ENCODE measurements around the gene CCDC120.

CCDC120 gene

GRCh38 chrX:49064735-49065134 is 5.9 kb downstream of the CCDC120 start:
- H2AFZ ChIP-seq (ENCODE audit: low read length) = no peak overlapping the region
- no peak overlapping the region for H3K9ac ChIP-seq (ENCODE audit: low read depth, low read length, poor library complexity, severe bottlenecking)
- no peak overlapping the region for H3K4me2 ChIP-seq (ENCODE audit: low read depth, low read length, poor library complexity, severe bottlenecking)
- no peaks in the 10 kb centered on the region; the same call in 1 of the 2 replicates for H3K36me3 ChIP-seq (ENCODE audit: insufficient read depth, low read length)
- H3K4me3 ChIP-seq (ENCODE audit: low read length, poor library complexity, severe bottlenecking) = no peak overlapping the region
- H3K9me3 ChIP-seq (ENCODE audit: insufficient read depth, low read depth, low read length) = no peaks in the 10 kb centered on the region
- no peaks in the 10 kb centered on the region for H3K4me1 ChIP-seq (ENCODE audit: insufficient read depth, low read length, poor library complexity, severe bottlenecking)
- H3K9me2 ChIP-seq (replicated peaks; ENCODE audit: low read depth, low read length) = no peaks in the 10 kb centered on the region
- no peaks in the 10 kb centered on the region for H4K20me1 ChIP-seq (ENCODE audit: insufficient read depth, low read length, poor library complexity, severe bottlenecking)
- TF ChIP-seq CTCF (conservative IDR thresholded peaks at IDR 0.05; ENCODE audit: low read length) (no peak), EZH2phosphoT487 (IDR thresholded peaks at IDR 0.05; ENCODE audit: borderline replicate concordance) (no peak)
- no peaks in the 10 kb centered on the region for H3K27me3 ChIP-seq (ENCODE audit: insufficient read depth, low read length, poor library complexity, severe bottlenecking)
- no peaks in the 10 kb centered on the region for H3F3A ChIP-seq (ENCODE audit: low read depth)
- no peaks in the 10 kb centered on the region for H3K79me2 ChIP-seq (ENCODE audit: insufficient read depth, low read length)

- Histone ChIP-seq H3K27me3 (ENCODE audit: insufficient read depth, low read length, poor library complexity, severe bottlenecking) (no peaks in the 10 kb centered on the region), H3K9ac (ENCODE audit: low read depth, low read length, poor library complexity, severe bottlenecking) (no peak overlapping the region), H3K36me3 (ENCODE audit: insufficient read depth, low read length) (no peaks in the 10 kb centered on the region; the same call in 1 of the 2 replicates), H3K4me3 (ENCODE audit: low read length, poor library complexity, severe bottlenecking) (no peak overlapping the region), H3K4me2 (ENCODE audit: low read depth, low read length, poor library complexity, severe bottlenecking) (no peak overlapping the region), H2AFZ (ENCODE audit: low read length) (no peak overlapping the region), H3K9me2 (replicated peaks; ENCODE audit: low read depth, low read length) (no peaks in the 10 kb centered on the region), H4K20me1 (ENCODE audit: insufficient read depth, low read length, poor library complexity, severe bottlenecking) (no peaks in the 10 kb centered on the region), H3K4me1 (ENCODE audit: insufficient read depth, low read length, poor library complexity, severe bottlenecking) (no peaks in the 10 kb centered on the region), H3K79me2 (ENCODE audit: insufficient read depth, low read length) (no peaks in the 10 kb centered on the region), H3F3A (ENCODE audit: low read depth) (no peaks in the 10 kb centered on the region), H3K9me3 (ENCODE audit: insufficient read depth, low read depth, low read length) (no peaks in the 10 kb centered on the region)
- TF ChIP-seq CTCF (conservative IDR thresholded peaks at IDR 0.05; ENCODE audit: low read length) (no peak), EZH2phosphoT487 (IDR thresholded peaks at IDR 0.05; ENCODE audit: borderline replicate concordance) (no peak)
Measured at GRCh38 chrX:49066278-49066677, 7.5 kb downstream of the CCDC120 start.

GRCh38 chrX:49066690-49067089 is 7.9 kb downstream of the CCDC120 start:
- no peaks in the 10 kb centered on the region for H3K9me3 ChIP-seq (ENCODE audit: insufficient read depth, low read depth, low read length)
- no peaks in the 10 kb centered on the region for H3F3A ChIP-seq (ENCODE audit: low read depth)
- H3K4me3 ChIP-seq (ENCODE audit: low read length, poor library complexity, severe bottlenecking) = no peak overlapping the region
- H3K9me2 ChIP-seq (replicated peaks; ENCODE audit: low read depth, low read length) = no peaks in the 10 kb centered on the region
- H3K4me1 ChIP-seq (ENCODE audit: insufficient read depth, low read length, poor library complexity, severe bottlenecking) = no peaks in the 10 kb centered on the region
- no peaks in the 10 kb centered on the region for H3K27me3 ChIP-seq (ENCODE audit: insufficient read depth, low read length, poor library complexity, severe bottlenecking)
- no peak overlapping the region for H3K4me2 ChIP-seq (ENCODE audit: low read depth, low read length, poor library complexity, severe bottlenecking)
- no peaks in the 10 kb centered on the region for H3K79me2 ChIP-seq (ENCODE audit: insufficient read depth, low read length)
- TF ChIP-seq EZH2phosphoT487 (IDR thresholded peaks at IDR 0.05; ENCODE audit: borderline replicate concordance) (no peak), CTCF (conservative IDR thresholded peaks at IDR 0.05; ENCODE audit: low read length) (no peak)
- H3K36me3 ChIP-seq (ENCODE audit: insufficient read depth, low read length) = no peaks in the 10 kb centered on the region; the same call in 1 of the 2 replicates
- H4K20me1 ChIP-seq (ENCODE audit: insufficient read depth, low read length, poor library complexity, severe bottlenecking) = no peaks in the 10 kb centered on the region
- H2AFZ ChIP-seq (ENCODE audit: low read length) = no peak overlapping the region
- H3K9ac ChIP-seq (ENCODE audit: low read depth, low read length, poor library complexity, severe bottlenecking) = no peak overlapping the region
